Lower leg skin (tissue), 4 donors: ENCODE data around the gene CAMK1. TPM values are rescaled to one million over a fixed set of nuclear protein-coding genes. Genes with fewer than 3 reads are reported as not detected.

ENCODE experiments used
- DNase-seq, 2 donors: peaks; one replicate each; pipeline ENCODE4 v3.0.0-alpha.2; 2019; ENCODE audit warnings: low spot score in 2 of 2
- H3K4me3 ChIP-seq: fragments of 200-600 bp; sonication (generic); 2 replicates; pipeline ENCODE4 v1.5.1; 2017; ENCODE audit warnings: mild to moderate bottlenecking, low read depth; ENCODE audit not compliant: poor library complexity, severe bottlenecking
- CTCF ChIP-seq, 3 donors: fragments of 450-650 bp; IDR thresholded peaks; one replicate each; pipeline ENCODE4 v1.5.1; 2016; ENCODE audit warnings: antibody characterized with exemption in 3 of 3, mild to moderate bottlenecking in 3 of 3, moderate library complexity in 2 of 3
- POLR2A ChIP-seq, 2 donors: fragments of 450-650 bp; IDR thresholded peaks; one replicate each; pipeline ENCODE4 v1.6.1; 2016 to 2017; ENCODE audit warnings: antibody characterized with exemption in 2 of 2, mild to moderate bottlenecking in 1 of 2, moderate library complexity in 1 of 2
- WGBS, 2 donors: methylation state at CpG; one replicate each; pipeline ENCODE4 v1.1.5; 2018; 5-methylcytosine and 5-hydroxymethylcytosine counted together
- intact Hi-C: fragments of 100-400 bp; cut with DNase I; formaldehyde crosslinking; loops from one replicate; pipeline ENCODE4 v1.15.0; 2023; ENCODE audit warnings: low total_unique reads
- total RNA-seq, 4 donors: library from RNA; depleted of rRNA; stranded (reverse); fragments of >200 nt; gene quantifications; one replicate each; pipeline ENCODE4 v1.1.0, GENCODE V29; 2016

CAMK1 gene
- total RNA-seq, 4 donors from 2014 or later: 3.1 to 10.1 (median 9.4) TPM

GRCh38 chr3:9807981-9808344 is 38.2 kb upstream of the CAMK1 start:
- TF ChIP-seq CTCF (IDR thresholded peaks at IDR 0.05) (no peak), POLR2A (IDR thresholded peaks at IDR 0.05) (no peak)
- intact Hi-C loops: no loop called here
- H3K4me3 ChIP-seq: no peak overlapping the region
- WGBS, 2 donors: 83 to 95% methylated on average over 2 of the region's 2 CpGs
- no peak for DNase-seq

- TF ChIP-seq POLR2A (IDR thresholded peaks at IDR 0.05) (no peak), CTCF (IDR thresholded peaks at IDR 0.05) (no peak)
- 91 to 94% methylated on average over 7 of the region's 7 CpGs for WGBS, 2 donors
- intact Hi-C loops: no loop called here
These were observed 37.2 kb upstream of the CAMK1 start for GRCh38 chr3:9806688-9807589.

GRCh38 chr3:9806137-9806536 is 36.4 kb upstream of the CAMK1 start:
- 84 to 91% methylated on average over 12 of the region's 12 CpGs for WGBS, 2 donors
- DNase-seq: no peak
- TF ChIP-seq CTCF (IDR thresholded peaks at IDR 0.05): no peak
- TF ChIP-seq POLR2A (IDR thresholded peaks at IDR 0.05): no peak
- no peak overlapping the region for H3K4me3 ChIP-seq
- intact Hi-C loops: no loop called here

More at GRCh38 chr3:9806688-9807589, 37.2 kb upstream of the CAMK1 start:
- no peak overlapping the region for H3K4me3 ChIP-seq
- DNase-seq: no peak

GRCh38 chr3:9804996-9805395 is 35.2 kb upstream of the CAMK1 start:
- DNase-seq: no peak
- intact Hi-C loops: no loop called here
- 88 to 89% methylated on average over 5 of the region's 5 CpGs for WGBS, 2 donors
- H3K4me3 ChIP-seq: no peak overlapping the region
- TF ChIP-seq CTCF (IDR thresholded peaks at IDR 0.05) (no peak), POLR2A (IDR thresholded peaks at IDR 0.05) (no peak)

- 77 to 90% methylated on average over 1 of the region's 1 CpG for WGBS, 2 donors
- no peak for DNase-seq
- intact Hi-C loops: no loop called here
- H3K4me3 ChIP-seq: no peak overlapping the region
- TF ChIP-seq POLR2A (IDR thresholded peaks at IDR 0.05) (no peak), CTCF (IDR thresholded peaks at IDR 0.05) (no peak)
These were observed 33.7 kb upstream of the CAMK1 start for GRCh38 chr3:9803494-9803893.
